Esophagus muscularis mucosa (tissue), 4 donors: Measurements from ENCODE around the gene GPC5.

Experiments used
- CTCF ChIP-seq, 3 experiments: fragments of 200-600 bp in 2 of 3; fragments of 450-650 bp in 1 of 3; sonication (generic) in 2 of 3; IDR thresholded peaks; one replicate each; pipeline ENCODE4 v1.5.1; 2017 to 2019; ENCODE audit warnings: antibody characterized with exemption in 3 of 3, mild to moderate bottlenecking in 2 of 3, moderate library complexity in 1 of 3
- EP300 ChIP-seq: sonication (generic); formaldehyde crosslinking; IDR thresholded peaks from one replicate; pipeline ENCODE4 v1.6.1; 2017; ENCODE audit warnings: antibody characterized with exemption
- POLR2A ChIP-seq: fragments of 450-650 bp; IDR thresholded peaks from one replicate; pipeline ENCODE4 v1.6.1; 2017; ENCODE audit warnings: antibody characterized with exemption, moderate library complexity, mild to moderate bottlenecking, low read depth
- POLR2AphosphoS5 ChIP-seq, 2 donors: sonication (generic); formaldehyde crosslinking; IDR thresholded peaks; one replicate each; pipeline ENCODE4 v1.6.1; 2017; ENCODE audit warnings: antibody characterized with exemption in 2 of 2

DNA sequence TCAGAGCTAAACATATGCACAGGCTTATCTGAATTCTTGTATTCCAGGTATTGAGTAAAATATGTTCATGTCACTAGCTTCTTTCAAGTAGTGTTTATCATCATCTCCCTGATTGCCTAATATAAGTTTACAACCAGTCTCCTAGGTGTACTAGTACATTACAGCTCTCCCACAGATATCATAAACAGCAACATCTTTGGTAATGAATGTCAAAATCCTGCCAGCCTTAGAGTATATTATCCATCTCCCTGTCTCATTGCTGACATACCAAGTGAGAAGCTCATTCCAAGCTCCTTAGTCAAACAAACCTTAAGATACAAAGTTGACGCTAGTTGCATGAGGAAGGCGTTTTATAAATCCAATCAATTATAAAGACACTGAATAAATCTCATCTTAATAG, 1139.0 kb downstream of the GPC5 start:
- TF ChIP-seq CTCF (IDR thresholded peaks at IDR 0.05) (no peak), POLR2A (no peak), POLR2AphosphoS5 (IDR thresholded peaks at IDR 0.05) (no peak), EP300 (no peak)
